Measurements from ENCODE around the gene TPRN.

GRCh38 chr9:137195525-137196220, 4.9 kb downstream of the TPRN start:
- TF ChIP-seq, protein P1, sequence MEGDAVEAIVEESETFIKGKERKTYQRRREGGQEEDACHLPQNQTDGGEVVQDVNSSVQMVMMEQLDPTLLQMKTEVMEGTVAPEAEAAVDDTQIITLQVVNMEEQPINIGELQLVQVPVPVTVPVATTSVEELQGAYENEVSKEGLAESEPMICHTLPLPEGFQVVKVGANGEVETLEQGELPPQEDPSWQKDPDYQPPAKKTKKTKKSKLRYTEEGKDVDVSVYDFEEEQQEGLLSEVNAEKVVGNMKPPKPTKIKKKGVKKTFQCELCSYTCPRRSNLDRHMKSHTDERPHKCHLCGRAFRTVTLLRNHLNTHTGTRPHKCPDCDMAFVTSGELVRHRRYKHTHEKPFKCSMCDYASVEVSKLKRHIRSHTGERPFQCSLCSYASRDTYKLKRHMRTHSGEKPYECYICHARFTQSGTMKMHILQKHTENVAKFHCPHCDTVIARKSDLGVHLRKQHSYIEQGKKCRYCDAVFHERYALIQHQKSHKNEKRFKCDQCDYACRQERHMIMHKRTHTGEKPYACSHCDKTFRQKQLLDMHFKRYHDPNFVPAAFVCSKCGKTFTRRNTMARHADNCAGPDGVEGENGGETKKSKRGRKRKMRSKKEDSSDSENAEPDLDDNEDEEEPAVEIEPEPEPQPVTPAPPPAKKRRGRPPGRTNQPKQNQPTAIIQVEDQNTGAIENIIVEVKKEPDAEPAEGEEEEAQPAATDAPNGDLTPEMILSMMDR (IDR thresholded peaks at IDR 0.05) = no peak
- TF ChIP-seq EP300 (IDR thresholded peaks at IDR 0.05) (no peak), POLR2A (IDR thresholded peaks at IDR 0.05) (no peak)

All from sigmoid colon (tissue), 4 donors.